ENCODE results near the gene CDC42EP5. TPM values are rescaled to one million over a fixed set of nuclear protein-coding genes. Genes with fewer than 3 reads are reported as not detected.

CDC42EP5 gene
- total and polyA plus RNA-seq, 10 of the 15 experiments (the other 5 are each of a cell fraction or from before 2014, with no cell fraction given), result 0.42 to 1.8 (median 1.4) TPM; not detected in 6

- Histone ChIP-seq H3K9ac (ENCODE audit: control insufficient read depth, insufficient read depth, low read length) (peak overlapping the region; percentile 80), H3K27ac (ENCODE audit: control insufficient read depth, insufficient read depth) (peak overlapping the region; percentile 81), H4K20me1 (ENCODE audit: control insufficient read depth, insufficient read depth) (no peaks in the 10 kb centered on the region), H3K4me3 (peak overlapping the region; percentile 76), H3K4me2 (ENCODE audit: control insufficient read depth, insufficient read depth) (peak overlapping the region; percentile 96), H3K4me1 (ENCODE audit: control insufficient read depth, insufficient read depth, low read length) (peaks cover 12% of the 10 kb centered on the region), H3K36me3 (ENCODE audit: control insufficient read depth in 2 of 2, insufficient read depth in 2 of 2, low read length in 1 of 2) (peaks cover 11 to 32% of the 10 kb centered on the region in 2 experiments), H2AFZ (ENCODE audit: control insufficient read depth, low read depth, low read length) (peak overlapping the region; percentile 70; the same call in 1 of the 2 replicates), H3K9me3 (replicated peaks; ENCODE audit: control insufficient read depth, insufficient read depth, low read length) (no peaks in the 10 kb centered on the region), H3K27me3 (replicated peaks in 1 of 2; ENCODE audit: control insufficient read depth in 2 of 2, insufficient read depth in 2 of 2, low read length in 1 of 2) (no peaks in the 10 kb centered on the region), H3K79me2 (ENCODE audit: control insufficient read depth, insufficient read depth, low read length) (peaks cover 14% of the 10 kb centered on the region)
- in situ Hi-C loops (cut with MboI) (loop anchor here (10.0 kb wide), 1 partner anchor 1192 kb away; the partner anchor contains the start of gene U2AF2), intact Hi-C loops (cut with micrococcal nuclease; ENCODE audit: unreplicated experiment) (loop anchor here (1.0 kb wide), 1 partner anchor 14 kb away; the partner anchor contains the start of gene LENG8)
- no TSS peak for BruUV-seq (replicated peaks)
- ChIA-PET SMC1A (ENCODE audit: uncharacterized antibody, unreplicated experiment) (interaction anchor here (1.0 kb wide), 2 partner anchors 14 to 72 kb away, joined by 4 to 5 read pairs; partner anchors contain the start of gene LENG8), POLR2A (interaction anchor here (0.7 to 1.7 kb wide), 6 partner anchors 14 to 326 kb away, joined by 3 to 16 read pairs (median 5); partner anchors contain the start of genes CNOT3, LENG8 and MBOAT7), CTCF (interaction anchor here (0.7 to 1.5 kb wide), 8 partner anchors 11 to 274 kb away, joined by 3 to 6 read pairs (median 4); partner anchors contain the start of genes LENG8 and MBOAT7), RAD21 (ENCODE audit: unreplicated experiment) (interaction anchor here (1.0 to 1.2 kb wide), 4 partner anchors 10 to 73 kb away, joined by 3 to 12 read pairs (median 4); partner anchors contain the start of genes CDC42EP5 and LENG8)
- 3% methylated on average over 48 of the region's 91 CpGs for WGBS (ENCODE audit: insufficient coverage, insufficient replicate concordance, low lambda C conversion rate, missing lambda C conversion rate)
- DNase-seq (ENCODE audit: low read depth, low spot score), result no peak
- no peak for FAIRE-seq
- peak; percentile 14 for ATAC-seq
- TF ChIP-seq SPI1 (IDR thresholded peaks at IDR 0.05; ENCODE audit: borderline replicate concordance, insufficient read depth, low read depth, low read length) (no peak), POU2F2 (IDR thresholded peaks at IDR 0.05; ENCODE audit: borderline replicate concordance, low read depth, low read length) (no peak), FOS (IDR thresholded peaks at IDR 0.05; ENCODE audit: borderline replicate concordance, extremely low read depth, insufficient read length) (no peak), POLR2AphosphoS5 (IDR thresholded peaks at IDR 0.05; ENCODE audit: low read length) (peak; percentile 40; the same call in 1 of the 2 replicates), POLR2AphosphoS2 (IDR thresholded peaks at IDR 0.05; ENCODE audit: low read depth, low read length) (no peak), GATAD2B (conservative IDR thresholded peaks at IDR 0.05; ENCODE audit: low read depth) (peak; percentile 98; the same call in 1 of the 2 replicates), YY1 (IDR thresholded peaks at IDR 0.05; ENCODE audit: low read depth, low read length) (peak; percentile 82), POLR2A (IDR thresholded peaks at IDR 0.05; ENCODE audit: low read depth, low read length) (peak; percentile 79), HDAC6 (IDR thresholded peaks at IDR 0.05; ENCODE audit: unreplicated experiment) (peak; percentile 80), HDGF (IDR thresholded peaks at IDR 0.05) (no peak), PAX5 (IDR thresholded peaks at IDR 0.05; ENCODE audit: borderline replicate concordance, low read depth, low read length) (peak; percentile 33; the same call in 1 of the 2 replicates), CBX5 (IDR thresholded peaks at IDR 0.05; ENCODE audit: low read depth) (no peak), NFXL1 (IDR thresholded peaks at IDR 0.05; ENCODE audit: borderline replicate concordance) (peak; percentile 67; the same call in 1 of the 2 replicates), ZNF384 (IDR thresholded peaks at IDR 0.05; ENCODE audit: borderline replicate concordance, low read depth, low read length) (no peak), RELA (IDR thresholded peaks at IDR 0.05; ENCODE audit: borderline replicate concordance, partially characterized antibody) (no peak), ZSCAN29 (IDR thresholded peaks at IDR 0.05) (peak; percentile 76; the same call in 1 of the 2 replicates), NR2F1 (conservative IDR thresholded peaks at IDR 0.05) (peak; percentile 73), MTA3 (IDR thresholded peaks at IDR 0.05; ENCODE audit: borderline replicate concordance, low read length) (peak; percentile 69; the same call in 1 of the 2 replicates), TCF7 (IDR thresholded peaks at IDR 0.05; ENCODE audit: borderline replicate concordance) (no peak)
- TF ChIP-seq, protein P1, sequence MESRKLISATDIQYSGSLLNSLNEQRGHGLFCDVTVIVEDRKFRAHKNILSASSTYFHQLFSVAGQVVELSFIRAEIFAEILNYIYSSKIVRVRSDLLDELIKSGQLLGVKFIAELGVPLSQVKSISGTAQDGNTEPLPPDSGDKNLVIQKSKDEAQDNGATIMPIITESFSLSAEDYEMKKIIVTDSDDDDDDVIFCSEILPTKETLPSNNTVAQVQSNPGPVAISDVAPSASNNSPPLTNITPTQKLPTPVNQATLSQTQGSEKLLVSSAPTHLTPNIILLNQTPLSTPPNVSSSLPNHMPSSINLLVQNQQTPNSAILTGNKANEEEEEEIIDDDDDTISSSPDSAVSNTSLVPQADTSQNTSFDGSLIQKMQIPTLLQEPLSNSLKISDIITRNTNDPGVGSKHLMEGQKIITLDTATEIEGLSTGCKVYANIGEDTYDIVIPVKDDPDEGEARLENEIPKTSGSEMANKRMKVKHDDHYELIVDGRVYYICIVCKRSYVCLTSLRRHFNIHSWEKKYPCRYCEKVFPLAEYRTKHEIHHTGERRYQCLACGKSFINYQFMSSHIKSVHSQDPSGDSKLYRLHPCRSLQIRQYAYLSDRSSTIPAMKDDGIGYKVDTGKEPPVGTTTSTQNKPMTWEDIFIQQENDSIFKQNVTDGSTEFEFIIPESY (IDR thresholded peaks at IDR 0.05), result no peak
- TF ChIP-seq, protein P2, sequence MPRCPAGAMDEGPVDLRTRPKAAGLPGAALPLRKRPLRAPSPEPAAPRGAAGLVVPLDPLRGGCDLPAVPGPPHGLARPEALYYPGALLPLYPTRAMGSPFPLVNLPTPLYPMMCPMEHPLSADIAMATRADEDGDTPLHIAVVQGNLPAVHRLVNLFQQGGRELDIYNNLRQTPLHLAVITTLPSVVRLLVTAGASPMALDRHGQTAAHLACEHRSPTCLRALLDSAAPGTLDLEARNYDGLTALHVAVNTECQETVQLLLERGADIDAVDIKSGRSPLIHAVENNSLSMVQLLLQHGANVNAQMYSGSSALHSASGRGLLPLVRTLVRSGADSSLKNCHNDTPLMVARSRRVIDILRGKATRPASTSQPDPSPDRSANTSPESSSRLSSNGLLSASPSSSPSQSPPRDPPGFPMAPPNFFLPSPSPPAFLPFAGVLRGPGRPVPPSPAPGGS (IDR thresholded peaks at IDR 0.05; ENCODE audit: borderline replicate concordance, insufficient read depth, low read depth, low read length, poor library complexity, severe bottlenecking), result peak; percentile 20
Observed at GRCh38 chr19:54462655-54463530, 10.2 kb downstream of the CDC42EP5 start.

All from GM12878 (cell line).